Epithelial cell of esophagus (primary cell): Measurements from ENCODE around the gene NPR1.

Experiments used
- DNase-seq: peaks from one replicate; pipeline ENCODE4 v3.0.0; 2010; ENCODE audit warnings: low read depth
- H3K4me3 ChIP-seq: 2 replicates; pipeline ENCODE4 v1.5.1; 2011; ENCODE audit warnings: mild to moderate bottlenecking, low read length, control low read depth
- CTCF ChIP-seq: IDR thresholded peaks from 2 replicates; pipeline ENCODE4 v1.5.1; 2011; ENCODE audit warnings: low read depth, mild to moderate bottlenecking, low read length, control low read depth, inconsistent platforms; ENCODE audit not compliant: insufficient read depth; ENCODE audit errors: missing control alignments

Gene NPR1

GRCh38 chr1:153687346-153688125 is 9.0 kb downstream of the NPR1 start:
- no peak for DNase-seq
- no peak overlapping the region for H3K4me3 ChIP-seq
- TF ChIP-seq CTCF: no peak

- no peak for TF ChIP-seq CTCF
- no peak overlapping the region for H3K4me3 ChIP-seq
- DNase-seq: no peak
Observed at GRCh38 chr1:153688276-153688675, 9.8 kb downstream of the NPR1 start.

- no peak for DNase-seq
- H3K4me3 ChIP-seq: no peak overlapping the region
- no peak for TF ChIP-seq CTCF
Observed at GRCh38 chr1:153688736-153689328, 10.3 kb downstream of the NPR1 start.

GRCh38 chr1:153693466-153693865 is 15.0 kb downstream of the NPR1 start:
- no peak overlapping the region for H3K4me3 ChIP-seq
- DNase-seq: no peak
- TF ChIP-seq CTCF: no peak

- no peak for DNase-seq
- H3K4me3 ChIP-seq: no peak overlapping the region
- no peak for TF ChIP-seq CTCF
Observed at GRCh38 chr1:153696741-153697140, 18.3 kb downstream of the NPR1 start.

- no peak for TF ChIP-seq CTCF
- peak; percentile 20 for DNase-seq
- H3K4me3 ChIP-seq: no peak overlapping the region
Observed at GRCh38 chr1:153697191-153698019, 18.9 kb downstream of the NPR1 start.
